Measurements from ENCODE around the gene GABBR2.

- TF ChIP-seq CTCF (IDR thresholded peaks at IDR 0.05) (no peak), EZH2 (IDR thresholded peaks at IDR 0.05; ENCODE audit: borderline replicate concordance, insufficient read depth, low read depth, low read length, poor library complexity, severe bottlenecking) (no peak)
These were observed 4.3 kb upstream of the GABBR2 start for GRCh38 chr9:98712987-98713386.

Data from B cell (primary cell).